IMR-90 (cell line): ENCODE results near the gene RPTOR. TPM values are rescaled to one million over a fixed set of nuclear protein-coding genes. Genes with fewer than 3 reads are reported as not detected.

ENCODE experiments used
- ATAC-seq: fragments of 200-7000 bp; cut with Tn5 transposase; 2 replicates; pipeline ENCODE4 v1.9.1; 2020; ENCODE audit warnings: low read depth, mild to moderate bottlenecking, moderate library complexity
- BruUV-seq: library from RNA; stranded (reverse); fragments of 400-500 nt; replicated peaks from 2 replicates; lab custom pipeline; 2021; lab: Mats Ljungman, UMichigan
- CTCF ChIA-PET: fragments of 300-600 bp; formaldehyde crosslinking; extraction: SDS; loops from one replicate; lab custom pipeline; 2021; ENCODE audit warnings: antibody characterized with exemption; lab: Yijun Ruan, JAX
- POLR2A ChIA-PET: fragments of 300-600 bp; sonication (Branson Sonifier 250); formaldehyde crosslinking; loops from one replicate; lab custom pipeline; 2022; ENCODE audit warnings: antibody characterized with exemption; ENCODE audit not compliant: unreplicated experiment; lab: Charles Lee
- DNase-seq: peaks from one replicate; pipeline ENCODE4 v3.0.0; 2013
- H2AFZ ChIP-seq: replicated peaks from 2 replicates; pipeline ENCODE3; 2013; ENCODE audit warnings: low read length, mild to moderate bottlenecking; ENCODE audit not compliant: poor library complexity
- H2AK5ac ChIP-seq: 2 replicates; pipeline ENCODE4 v1.6.1; 2013; ENCODE audit warnings: low read depth, low read length, inconsistent platforms
- H2AK9ac ChIP-seq: replicated peaks from 2 replicates; pipeline ENCODE3; 2013; ENCODE audit warnings: mild to moderate bottlenecking, low read depth, low read length, moderate library complexity; ENCODE audit not compliant: poor library complexity
- H2BK120ac ChIP-seq: 2 replicates; pipeline ENCODE4 v1.6.1; 2013; ENCODE audit warnings: low read depth, low read length, inconsistent platforms
- H2BK15ac ChIP-seq: 3 replicates; pipeline ENCODE4 v1.6.1; 2013; ENCODE audit warnings: low read depth, low read length, inconsistent platforms
- H2BK20ac ChIP-seq: 2 replicates; pipeline ENCODE4 v1.6.1; 2013; ENCODE audit warnings: low read depth, mild to moderate bottlenecking, inconsistent platforms, low read length, moderate library complexity
- H2BK5ac ChIP-seq: 2 replicates; pipeline ENCODE4 v1.6.1; 2013; ENCODE audit warnings: mild to moderate bottlenecking, low read depth, low read length, inconsistent platforms; ENCODE audit not compliant: poor library complexity, severe bottlenecking
- H3K14ac ChIP-seq: replicated peaks from 2 replicates; pipeline ENCODE4 v1.6.1; 2013; ENCODE audit warnings: low read depth, low read length, inconsistent platforms
- H3K18ac ChIP-seq: 2 replicates; pipeline ENCODE4 v1.6.1; 2013; ENCODE audit warnings: low read depth, low read length, control low read depth
- H3K23ac ChIP-seq: 2 replicates; pipeline ENCODE4 v1.6.1; 2013; ENCODE audit warnings: low read depth, low read length, inconsistent platforms
- H3K27ac ChIP-seq: 2 replicates; pipeline ENCODE4 v1.5.1; 2013; ENCODE audit warnings: mild to moderate bottlenecking, control low read depth, low read length; ENCODE audit not compliant: insufficient read depth
- H3K27me3 ChIP-seq: 2 replicates; pipeline ENCODE4 v1.6.1; 2013; ENCODE audit warnings: low read length; ENCODE audit not compliant: control insufficient read depth, insufficient read depth
- H3K36me3 ChIP-seq: 2 replicates; pipeline ENCODE4 v1.6.1; 2013; ENCODE audit warnings: low read length, mixed read lengths; ENCODE audit not compliant: control insufficient read depth, insufficient read depth
- H3K4ac ChIP-seq: 2 replicates; pipeline ENCODE4 v1.6.1; 2013; ENCODE audit warnings: low read depth, low read length, inconsistent platforms
- H3K4me1 ChIP-seq: 2 replicates; pipeline ENCODE4 v1.6.1; 2013; ENCODE audit warnings: low read length, mixed read lengths; ENCODE audit not compliant: control insufficient read depth, insufficient read depth
- H3K4me2 ChIP-seq: 2 replicates; pipeline ENCODE4 v1.6.1; 2013; ENCODE audit warnings: low read depth, mild to moderate bottlenecking, control low read depth, low read length, moderate library complexity
- H3K4me3 ChIP-seq: 2 replicates; pipeline ENCODE4 v1.5.1; 2013; ENCODE audit warnings: low read depth, mild to moderate bottlenecking, control low read depth, low read length, moderate library complexity; ENCODE audit not compliant: insufficient read depth
- H3K56ac ChIP-seq: 2 replicates; pipeline ENCODE4 v1.6.1; 2013; ENCODE audit warnings: low read length, inconsistent platforms; ENCODE audit not compliant: insufficient read depth; ENCODE audit errors: extremely low read depth
- H3K79me1 ChIP-seq, 2 experiments: 2 replicates each; pipeline ENCODE4 v1.6.1; 2013; ENCODE audit warnings: low read length in 2 of 2, inconsistent platforms in 1 of 2, low read depth in 1 of 2
- H3K9ac ChIP-seq: 2 replicates; pipeline ENCODE4 v1.6.1; 2013; ENCODE audit warnings: low read depth, low read length, control low read depth
- H3K9me1 ChIP-seq: 2 replicates; pipeline ENCODE4 v1.6.1; 2013; ENCODE audit warnings: low read length, inconsistent platforms; ENCODE audit not compliant: insufficient read depth
- H3K9me3 ChIP-seq: 2 replicates; pipeline ENCODE4 v1.6.1; 2013; ENCODE audit warnings: low read length; ENCODE audit not compliant: control insufficient read depth, insufficient read depth
- H4K20me1 ChIP-seq: 2 replicates; pipeline ENCODE4 v1.6.1; 2013; ENCODE audit warnings: low read length, inconsistent platforms; ENCODE audit not compliant: insufficient read depth
- H4K5ac ChIP-seq: 2 replicates; pipeline ENCODE4 v1.6.1; 2013; ENCODE audit warnings: mild to moderate bottlenecking, low read depth, low read length, control low read depth
- H4K8ac ChIP-seq, 2 experiments: 2 replicates each; pipeline ENCODE4 v1.6.1; 2013; ENCODE audit warnings: low read depth in 2 of 2, low read length in 2 of 2, control low read depth in 1 of 2, inconsistent platforms in 1 of 2
- H4K91ac ChIP-seq: 2 replicates; pipeline ENCODE4 v1.6.1; 2013; ENCODE audit warnings: low read depth, low read length, inconsistent platforms; ENCODE audit not compliant: insufficient read depth
- CEBPB ChIP-seq: IDR thresholded peaks from 2 replicates; pipeline ENCODE4 v1.6.1; 2012; ENCODE audit warnings: low read depth, low read length, improper control_type of control experiment
- CTCF ChIP-seq: conservative IDR thresholded peaks from 2 replicates; pipeline ENCODE4 v1.5.1; 2012; ENCODE audit warnings: mild to moderate bottlenecking, low read depth, low read length, improper control_type of control experiment
- ELK1 ChIP-seq: fragments of 150-350 bp; IDR thresholded peaks from 2 replicates; pipeline ENCODE4 v1.6.1; 2016; ENCODE audit warnings: low read depth, mild to moderate bottlenecking, low read length, moderate library complexity, borderline replicate concordance
- MAFK ChIP-seq: IDR thresholded peaks from 2 replicates; pipeline ENCODE4 v1.6.1; 2012; ENCODE audit warnings: low read depth, low read length, improper control_type of control experiment
- MXI1 ChIP-seq: IDR thresholded peaks from 2 replicates; pipeline ENCODE4 v1.6.1; 2012; ENCODE audit warnings: low read depth, mild to moderate bottlenecking, low read length, moderate library complexity, borderline replicate concordance
- POLR2A ChIP-seq: IDR thresholded peaks from 2 replicates; pipeline ENCODE4 v1.6.1; 2012; ENCODE audit warnings: mild to moderate bottlenecking, low read depth, low read length
- RAD21 ChIP-seq: IDR thresholded peaks from 2 replicates; pipeline ENCODE4 v1.6.1; 2012; ENCODE audit warnings: low read length, improper control_type of control experiment
- USF2 ChIP-seq: fragments of 150-350 bp; IDR thresholded peaks from 2 replicates; pipeline ENCODE4 v1.6.1; 2017; ENCODE audit warnings: mild to moderate bottlenecking, antibody characterized with exemption, low read length, low read depth
- WGBS, 2 experiments: methylation state at CpG; one replicate each; pipeline versions ENCODE4 v1.1.5 to v1.1.7; 2013; ENCODE audit warnings: missing lambda C conversion rate in 2 of 2; ENCODE audit not compliant: insufficient read length in 1 of 2; ENCODE audit errors: extremely low coverage in 2 of 2; 5-methylcytosine and 5-hydroxymethylcytosine counted together
- dilution Hi-C: fragments of 300-500 bp; cut with HindIII; formaldehyde crosslinking; loops from one replicate; pipeline ENCODE4 v1.14.3; 2018; ENCODE audit warnings: low sequenced_read_pairs; ENCODE audit not compliant: unreplicated experiment
- in situ Hi-C: fragments of 300-500 bp; cut with MboI; formaldehyde crosslinking; loops from 3 replicates; pipeline ENCODE4 v1.14.3; 2019; ENCODE audit warnings: low sequenced_read_pairs, inconsistent platforms, mixed read lengths
- intact Hi-C: fragments of 100-400 bp; cut with micrococcal nuclease; formaldehyde crosslinking; loops from 2 replicates; pipeline ENCODE4 v1.10.0; 2022
- polyA plus RNA-seq, 3 experiments: library from polyadenylated mRNA; depleted of rRNA; stranded (reverse); fragments of >200 nt; gene quantifications; 2 replicates each; pipeline ENCODE4 v1.2.3, GENCODE V29; 2012; ENCODE audit warnings: low replicate concordance in 1 of 3
- total RNA-seq: library from RNA; depleted of rRNA; stranded (reverse); fragments of >200 nt; gene quantifications from 2 replicates; pipeline ENCODE4 v1.2.3, GENCODE V29; 2012

Gene RPTOR
- total and polyA plus RNA-seq, 2 of the 4 experiments (the other 2 are of a cell fraction), result 10.8 to 14.7 TPM

GRCh38 chr17:80724775-80725266 is 180.2 kb downstream of the RPTOR start:
- peak overlapping the region; percentile 97; the same call in 2 of the 3 replicates for H2BK15ac ChIP-seq
- dilution Hi-C loops, result no loop called here
- H2AK9ac ChIP-seq, result peak overlapping the region; percentile 96
- BruUV-seq, result no TSS peak
- TF ChIP-seq USF2, result no peak
- no peak for TF ChIP-seq CEBPB
- TF ChIP-seq CTCF, result no peak
- TF ChIP-seq ELK1, result no peak
- peak; percentile 80; the same call in 1 of the 2 replicates for TF ChIP-seq MXI1
- TF ChIP-seq RAD21, result no peak
- peak; percentile 46; the same call in 1 of the 2 replicates for TF ChIP-seq MAFK
- TF ChIP-seq POLR2A, result no peak
- peak overlapping the region; percentile 91 for H2AK5ac ChIP-seq
- H2BK120ac ChIP-seq, result peak overlapping the region; percentile 91
- H3K36me3 ChIP-seq, result no peaks in the 10 kb centered on the region
- H2BK20ac ChIP-seq, result peak overlapping the region; percentile 94
- H3K4me3 ChIP-seq, result no peak overlapping the region
- peaks cover 31% of the 10 kb centered on the region for H3K9me1 ChIP-seq
- H3K23ac ChIP-seq, result peak overlapping the region; percentile 56; the same call in 1 of the 2 replicates
- H3K9ac ChIP-seq, result no peak overlapping the region
- peaks cover 37 to 90% of the 10 kb centered on the region in 2 experiments for H3K79me1 ChIP-seq
- H3K4me1 ChIP-seq, result peaks cover 30% of the 10 kb centered on the region
- H4K20me1 ChIP-seq, result no peaks in the 10 kb centered on the region
- H3K56ac ChIP-seq, result peak overlapping the region; percentile 41; the same call in 1 of the 2 replicates
- H4K5ac ChIP-seq, result peak overlapping the region; percentile 24
- ChIA-PET CTCF (no interaction called here), POLR2A (no interaction called here)
- peak overlapping the region; percentile 86 for H3K14ac ChIP-seq
- H4K91ac ChIP-seq, result peak overlapping the region; percentile 94
- H3K27ac ChIP-seq, result peak overlapping the region; percentile 57
- DNase-seq (peak; percentile 68), ATAC-seq (peak; percentile 69)
- intact Hi-C loops, result no loop called here
- H3K9me3 ChIP-seq, result no peaks in the 10 kb centered on the region
- H3K4ac ChIP-seq, result peak overlapping the region; percentile 93
- in situ Hi-C loops, result no loop called here
- H4K8ac ChIP-seq, result peak overlapping the region; percentile 62 to 77; a peak in 3 of 4 replicates
- no peak overlapping the region for H3K18ac ChIP-seq
- H2AFZ ChIP-seq, result peak overlapping the region; percentile 81
- H3K27me3 ChIP-seq, result no peaks in the 10 kb centered on the region
- peak overlapping the region; percentile 80 for H2BK5ac ChIP-seq
- WGBS, 2 experiments, result 96% methylated on average over 4 of the region's 16 CpGs; no CpG with 5 or more reads in 1 of the 2 experiments
- H3K4me2 ChIP-seq, result peak overlapping the region; percentile 62
